WTC11 (cell line): ENCODE data around the gene MON1A. TPM values are rescaled to one million over a fixed set of nuclear protein-coding genes. Genes with fewer than 3 reads are reported as not detected.
A peak's percentile ranks its signal among the peaks of the same experiment; 100 is the strongest.

Experiments used
- ATF1 ChIP-seq: sonication (generic); formaldehyde crosslinking; IDR thresholded peaks from 2 replicates; pipeline ENCODE4 v1.8.1; 2023; ENCODE audit warnings: mild to moderate bottlenecking, moderate library complexity, missing genetic modification reagents
- FOXP1 ChIP-seq: sonication (generic); formaldehyde crosslinking; IDR thresholded peaks from 2 replicates; pipeline ENCODE4 v1.8.0; 2022; ENCODE audit warnings: missing genetic modification reagents, mild to moderate bottlenecking, moderate library complexity, borderline replicate concordance
- GTF2I ChIP-seq: fragments of 250-450 bp; sonication (Bioruptor Pico); conservative IDR thresholded peaks from 2 replicates; pipeline ENCODE4 v1.4.0; 2021; ENCODE audit warnings: mild to moderate bottlenecking
- MXD4 ChIP-seq: fragments of 250-450 bp; sonication (Bioruptor Pico); IDR thresholded peaks from 2 replicates; pipeline ENCODE4 v1.8.0; 2021; ENCODE audit warnings: mild to moderate bottlenecking, moderate library complexity, borderline replicate concordance
- MYBL2 ChIP-seq: sonication (generic); formaldehyde crosslinking; IDR thresholded peaks from 2 replicates; pipeline ENCODE4 v1.8.1; 2023; ENCODE audit warnings: mild to moderate bottlenecking, moderate library complexity, missing genetic modification reagents
- NFATC4 ChIP-seq: fragments of 250-450 bp; sonication (Bioruptor Pico); IDR thresholded peaks from 2 replicates; pipeline ENCODE4 v1.9.0; 2021; ENCODE audit warnings: mild to moderate bottlenecking
- NFYB ChIP-seq: sonication (generic); formaldehyde crosslinking; conservative IDR thresholded peaks from 2 replicates; pipeline ENCODE4 v1.8.0; 2022; ENCODE audit warnings: low read depth, missing genetic modification reagents
- NR2C2 ChIP-seq: sonication (generic); formaldehyde crosslinking; IDR thresholded peaks from 2 replicates; pipeline ENCODE4 v1.8.0; 2022; ENCODE audit warnings: mild to moderate bottlenecking, missing genetic modification reagents
- NR3C1 ChIP-seq: sonication (generic); formaldehyde crosslinking; conservative IDR thresholded peaks from 2 replicates; pipeline ENCODE4 v1.8.1; 2023; ENCODE audit warnings: low read depth, mild to moderate bottlenecking, missing genetic modification reagents
- RORB ChIP-seq: fragments of 250-450 bp; sonication (Bioruptor Pico); IDR thresholded peaks from 2 replicates; pipeline ENCODE4 v1.9.0; 2021; ENCODE audit warnings: mild to moderate bottlenecking
- SMAD4 ChIP-seq: sonication (generic); formaldehyde crosslinking; IDR thresholded peaks from 2 replicates; pipeline ENCODE4 v1.8.0; 2022; ENCODE audit warnings: mild to moderate bottlenecking, missing genetic modification reagents
- SOX15 ChIP-seq: fragments of 250-450 bp; sonication (Bioruptor Pico); IDR thresholded peaks from 2 replicates; pipeline ENCODE4 v1.9.0; 2021; ENCODE audit warnings: mild to moderate bottlenecking
- TCF7 ChIP-seq: sonication (generic); formaldehyde crosslinking; IDR thresholded peaks from 2 replicates; pipeline ENCODE4 v1.8.0; 2022; ENCODE audit warnings: mild to moderate bottlenecking, low read depth, missing genetic modification reagents, moderate library complexity
- TEAD1 ChIP-seq: sonication (generic); formaldehyde crosslinking; IDR thresholded peaks from 2 replicates; pipeline ENCODE4 v1.8.0; 2022; ENCODE audit warnings: mild to moderate bottlenecking, missing genetic modification reagents
- total RNA-seq: library from RNA; stranded (reverse); gene quantifications from 3 replicates; pipeline ENCODE4 v1.2.3, GENCODE V29; 2021
- TF ChIP-seq, protein P1 (sequence below): sonication (generic); formaldehyde crosslinking; IDR thresholded peaks from 2 replicates; pipeline ENCODE4 v1.8.1; 2022; ENCODE audit warnings: mild to moderate bottlenecking, moderate library complexity, missing genetic modification reagents
- TF ChIP-seq, protein P2 (sequence below): sonication (generic); formaldehyde crosslinking; IDR thresholded peaks from 2 replicates; pipeline ENCODE4 v1.8.1; 2022; ENCODE audit warnings: missing genetic modification reagents, borderline replicate concordance
- TF ChIP-seq, protein P3 (sequence below): sonication (generic); formaldehyde crosslinking; IDR thresholded peaks from 2 replicates; pipeline ENCODE4 v1.8.1; 2023; ENCODE audit warnings: mild to moderate bottlenecking, missing genetic modification reagents, borderline replicate concordance
- TF ChIP-seq, protein P4 (sequence below): sonication (generic); formaldehyde crosslinking; conservative IDR thresholded peaks from 2 replicates; pipeline ENCODE4 v1.8.1; 2023; ENCODE audit warnings: mild to moderate bottlenecking, low read depth, missing genetic modification reagents, moderate library complexity
- TF ChIP-seq, protein P5 (sequence below): fragments of 250-450 bp; sonication (Bioruptor Pico); IDR thresholded peaks from 2 replicates; pipeline ENCODE4 v2.1.2; 2022; ENCODE audit warnings: mild to moderate bottlenecking, moderate library complexity
- TF ChIP-seq, protein P6 (sequence below): fragments of 250-450 bp; sonication (Bioruptor Pico); IDR thresholded peaks from 2 replicates; pipeline ENCODE4 v1.9.0; 2021; ENCODE audit warnings: mild to moderate bottlenecking
- TF ChIP-seq, protein P7 (sequence below): sonication (generic); formaldehyde crosslinking; IDR thresholded peaks from 2 replicates; pipeline ENCODE4 v1.8.1; 2023; ENCODE audit warnings: mild to moderate bottlenecking, missing genetic modification reagents
- TF ChIP-seq, protein P8 (sequence below): sonication (generic); formaldehyde crosslinking; IDR thresholded peaks from 2 replicates; pipeline ENCODE4 v1.8.1; 2023; ENCODE audit warnings: mild to moderate bottlenecking, missing genetic modification reagents, moderate library complexity

Gene MON1A
- total RNA-seq, 1 experiment from 2014 or later: 8.6 TPM

DNA sequence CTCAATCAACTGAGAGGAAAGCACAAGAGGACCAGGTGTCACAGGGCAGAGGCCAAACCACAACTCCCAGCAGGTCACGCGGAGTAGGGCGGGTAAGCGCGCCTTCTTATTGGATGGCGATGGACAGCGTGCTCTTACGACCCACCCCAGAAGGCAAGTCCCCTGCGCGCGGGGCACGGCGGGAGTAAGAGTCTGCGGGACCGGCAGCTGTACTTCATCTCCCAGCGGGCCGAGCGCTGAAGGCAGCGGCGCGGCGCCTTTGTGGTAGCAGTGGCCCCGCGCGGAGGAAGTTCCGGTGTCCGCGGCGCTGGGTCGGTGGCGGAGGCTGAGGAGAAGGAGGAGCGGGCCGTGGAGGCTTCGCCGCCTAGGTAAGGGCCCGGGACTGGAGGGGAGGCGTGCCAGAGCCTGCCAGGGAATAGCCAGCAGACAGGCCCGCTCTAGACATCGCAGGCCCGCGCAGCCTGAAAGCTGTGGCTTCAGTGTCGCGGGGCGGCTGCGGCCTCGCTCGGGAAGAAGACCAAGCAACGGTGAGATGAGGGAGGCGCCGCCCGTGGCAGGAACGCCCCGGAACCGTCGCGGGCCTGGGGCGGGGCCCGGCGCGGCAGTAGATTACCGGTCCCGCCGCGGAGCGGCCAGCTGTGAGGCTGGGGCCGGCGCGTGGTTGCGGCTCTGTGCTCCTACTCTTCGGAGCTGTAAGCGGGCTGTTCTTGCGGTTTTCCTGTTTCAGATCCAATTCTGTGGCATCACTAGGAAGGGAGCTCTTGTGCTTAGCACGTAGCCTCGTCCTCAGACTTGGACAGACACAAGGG lies 10.5 kb upstream of the MON1A start, which contains the start of gene RBM6 (continued):
- TF ChIP-seq SMAD4 (CRISPR knock-in tag) (no peak), NFYB (CRISPR knock-in tag) (peak; percentile 91), SOX15 (no peak), MXD4 (CRISPR knock-in tag) (no peak), GTF2I (CRISPR knock-in tag) (0 out of 2 replicates have a peak, but pooled peaks have one; percentile 18), ATF1 (CRISPR knock-in tag) (no peak), TCF7 (no peak), NR2C2 (CRISPR knock-in tag) (no peak), MYBL2 (CRISPR knock-in tag) (peak; percentile 93; the same call in 1 of the 2 replicates), FOXP1 (peak; percentile 58; the same call in 1 of the 2 replicates), NFATC4 (no peak), TEAD1 (CRISPR knock-in tag) (no peak), RORB (CRISPR knock-in tag) (no peak), NR3C1 (CRISPR knock-in tag) (no peak)
- TF ChIP-seq, protein P1, sequence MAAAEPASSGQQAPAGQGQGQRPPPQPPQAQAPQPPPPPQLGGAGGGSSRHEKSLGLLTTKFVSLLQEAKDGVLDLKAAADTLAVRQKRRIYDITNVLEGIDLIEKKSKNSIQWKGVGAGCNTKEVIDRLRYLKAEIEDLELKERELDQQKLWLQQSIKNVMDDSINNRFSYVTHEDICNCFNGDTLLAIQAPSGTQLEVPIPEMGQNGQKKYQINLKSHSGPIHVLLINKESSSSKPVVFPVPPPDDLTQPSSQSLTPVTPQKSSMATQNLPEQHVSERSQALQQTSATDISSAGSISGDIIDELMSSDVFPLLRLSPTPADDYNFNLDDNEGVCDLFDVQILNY (CRISPR knock-in tag): peak; percentile 31
- TF ChIP-seq, protein P2, sequence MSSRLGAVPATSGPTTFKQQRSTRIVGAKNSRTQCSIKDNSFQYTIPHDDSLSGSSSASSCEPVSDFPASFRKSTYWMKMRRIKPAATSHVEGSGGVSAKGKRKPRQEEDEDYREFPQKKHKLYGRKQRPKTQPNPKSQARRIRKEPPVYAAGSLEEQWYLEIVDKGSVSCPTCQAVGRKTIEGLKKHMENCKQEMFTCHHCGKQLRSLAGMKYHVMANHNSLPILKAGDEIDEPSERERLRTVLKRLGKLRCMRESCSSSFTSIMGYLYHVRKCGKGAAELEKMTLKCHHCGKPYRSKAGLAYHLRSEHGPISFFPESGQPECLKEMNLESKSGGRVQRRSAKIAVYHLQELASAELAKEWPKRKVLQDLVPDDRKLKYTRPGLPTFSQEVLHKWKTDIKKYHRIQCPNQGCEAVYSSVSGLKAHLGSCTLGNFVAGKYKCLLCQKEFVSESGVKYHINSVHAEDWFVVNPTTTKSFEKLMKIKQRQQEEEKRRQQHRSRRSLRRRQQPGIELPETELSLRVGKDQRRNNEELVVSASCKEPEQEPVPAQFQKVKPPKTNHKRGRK: no peak
- TF ChIP-seq, protein P3, sequence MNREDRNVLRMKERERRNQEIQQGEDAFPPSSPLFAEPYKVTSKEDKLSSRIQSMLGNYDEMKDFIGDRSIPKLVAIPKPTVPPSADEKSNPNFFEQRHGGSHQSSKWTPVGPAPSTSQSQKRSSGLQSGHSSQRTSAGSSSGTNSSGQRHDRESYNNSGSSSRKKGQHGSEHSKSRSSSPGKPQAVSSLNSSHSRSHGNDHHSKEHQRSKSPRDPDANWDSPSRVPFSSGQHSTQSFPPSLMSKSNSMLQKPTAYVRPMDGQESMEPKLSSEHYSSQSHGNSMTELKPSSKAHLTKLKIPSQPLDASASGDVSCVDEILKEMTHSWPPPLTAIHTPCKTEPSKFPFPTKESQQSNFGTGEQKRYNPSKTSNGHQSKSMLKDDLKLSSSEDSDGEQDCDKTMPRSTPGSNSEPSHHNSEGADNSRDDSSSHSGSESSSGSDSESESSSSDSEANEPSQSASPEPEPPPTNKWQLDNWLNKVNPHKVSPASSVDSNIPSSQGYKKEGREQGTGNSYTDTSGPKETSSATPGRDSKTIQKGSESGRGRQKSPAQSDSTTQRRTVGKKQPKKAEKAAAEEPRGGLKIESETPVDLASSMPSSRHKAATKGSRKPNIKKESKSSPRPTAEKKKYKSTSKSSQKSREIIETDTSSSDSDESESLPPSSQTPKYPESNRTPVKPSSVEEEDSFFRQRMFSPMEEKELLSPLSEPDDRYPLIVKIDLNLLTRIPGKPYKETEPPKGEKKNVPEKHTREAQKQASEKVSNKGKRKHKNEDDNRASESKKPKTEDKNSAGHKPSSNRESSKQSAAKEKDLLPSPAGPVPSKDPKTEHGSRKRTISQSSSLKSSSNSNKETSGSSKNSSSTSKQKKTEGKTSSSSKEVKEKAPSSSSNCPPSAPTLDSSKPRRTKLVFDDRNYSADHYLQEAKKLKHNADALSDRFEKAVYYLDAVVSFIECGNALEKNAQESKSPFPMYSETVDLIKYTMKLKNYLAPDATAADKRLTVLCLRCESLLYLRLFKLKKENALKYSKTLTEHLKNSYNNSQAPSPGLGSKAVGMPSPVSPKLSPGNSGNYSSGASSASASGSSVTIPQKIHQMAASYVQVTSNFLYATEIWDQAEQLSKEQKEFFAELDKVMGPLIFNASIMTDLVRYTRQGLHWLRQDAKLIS (CRISPR knock-in tag): no peak
- TF ChIP-seq, protein P4, sequence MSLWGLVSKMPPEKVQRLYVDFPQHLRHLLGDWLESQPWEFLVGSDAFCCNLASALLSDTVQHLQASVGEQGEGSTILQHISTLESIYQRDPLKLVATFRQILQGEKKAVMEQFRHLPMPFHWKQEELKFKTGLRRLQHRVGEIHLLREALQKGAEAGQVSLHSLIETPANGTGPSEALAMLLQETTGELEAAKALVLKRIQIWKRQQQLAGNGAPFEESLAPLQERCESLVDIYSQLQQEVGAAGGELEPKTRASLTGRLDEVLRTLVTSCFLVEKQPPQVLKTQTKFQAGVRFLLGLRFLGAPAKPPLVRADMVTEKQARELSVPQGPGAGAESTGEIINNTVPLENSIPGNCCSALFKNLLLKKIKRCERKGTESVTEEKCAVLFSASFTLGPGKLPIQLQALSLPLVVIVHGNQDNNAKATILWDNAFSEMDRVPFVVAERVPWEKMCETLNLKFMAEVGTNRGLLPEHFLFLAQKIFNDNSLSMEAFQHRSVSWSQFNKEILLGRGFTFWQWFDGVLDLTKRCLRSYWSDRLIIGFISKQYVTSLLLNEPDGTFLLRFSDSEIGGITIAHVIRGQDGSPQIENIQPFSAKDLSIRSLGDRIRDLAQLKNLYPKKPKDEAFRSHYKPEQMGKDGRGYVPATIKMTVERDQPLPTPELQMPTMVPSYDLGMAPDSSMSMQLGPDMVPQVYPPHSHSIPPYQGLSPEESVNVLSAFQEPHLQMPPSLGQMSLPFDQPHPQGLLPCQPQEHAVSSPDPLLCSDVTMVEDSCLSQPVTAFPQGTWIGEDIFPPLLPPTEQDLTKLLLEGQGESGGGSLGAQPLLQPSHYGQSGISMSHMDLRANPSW (CRISPR knock-in tag): 0 out of 2 replicates have a peak, but pooled peaks have one; percentile 32
- TF ChIP-seq, protein P5, sequence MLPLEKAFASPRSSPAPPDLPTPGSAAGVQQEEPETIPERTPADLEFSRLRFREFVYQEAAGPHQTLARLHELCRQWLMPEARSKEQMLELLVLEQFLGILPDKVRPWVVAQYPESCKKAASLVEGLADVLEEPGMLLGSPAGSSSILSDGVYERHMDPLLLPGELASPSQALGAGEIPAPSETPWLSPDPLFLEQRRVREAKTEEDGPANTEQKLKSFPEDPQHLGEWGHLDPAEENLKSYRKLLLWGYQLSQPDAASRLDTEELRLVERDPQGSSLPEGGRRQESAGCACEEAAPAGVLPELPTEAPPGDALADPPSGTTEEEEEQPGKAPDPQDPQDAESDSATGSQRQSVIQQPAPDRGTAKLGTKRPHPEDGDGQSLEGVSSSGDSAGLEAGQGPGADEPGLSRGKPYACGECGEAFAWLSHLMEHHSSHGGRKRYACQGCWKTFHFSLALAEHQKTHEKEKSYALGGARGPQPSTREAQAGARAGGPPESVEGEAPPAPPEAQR (CRISPR knock-in tag): no peak
- TF ChIP-seq, protein P6, sequence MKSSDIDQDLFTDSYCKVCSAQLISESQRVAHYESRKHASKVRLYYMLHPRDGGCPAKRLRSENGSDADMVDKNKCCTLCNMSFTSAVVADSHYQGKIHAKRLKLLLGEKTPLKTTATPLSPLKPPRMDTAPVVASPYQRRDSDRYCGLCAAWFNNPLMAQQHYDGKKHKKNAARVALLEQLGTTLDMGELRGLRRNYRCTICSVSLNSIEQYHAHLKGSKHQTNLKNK: no peak
- TF ChIP-seq, protein P7, sequence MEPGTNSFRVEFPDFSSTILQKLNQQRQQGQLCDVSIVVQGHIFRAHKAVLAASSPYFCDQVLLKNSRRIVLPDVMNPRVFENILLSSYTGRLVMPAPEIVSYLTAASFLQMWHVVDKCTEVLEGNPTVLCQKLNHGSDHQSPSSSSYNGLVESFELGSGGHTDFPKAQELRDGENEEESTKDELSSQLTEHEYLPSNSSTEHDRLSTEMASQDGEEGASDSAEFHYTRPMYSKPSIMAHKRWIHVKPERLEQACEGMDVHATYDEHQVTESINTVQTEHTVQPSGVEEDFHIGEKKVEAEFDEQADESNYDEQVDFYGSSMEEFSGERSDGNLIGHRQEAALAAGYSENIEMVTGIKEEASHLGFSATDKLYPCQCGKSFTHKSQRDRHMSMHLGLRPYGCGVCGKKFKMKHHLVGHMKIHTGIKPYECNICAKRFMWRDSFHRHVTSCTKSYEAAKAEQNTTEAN (CRISPR knock-in tag): peak; percentile 79; the same call in 1 of the 2 replicates
- TF ChIP-seq, protein P8, sequence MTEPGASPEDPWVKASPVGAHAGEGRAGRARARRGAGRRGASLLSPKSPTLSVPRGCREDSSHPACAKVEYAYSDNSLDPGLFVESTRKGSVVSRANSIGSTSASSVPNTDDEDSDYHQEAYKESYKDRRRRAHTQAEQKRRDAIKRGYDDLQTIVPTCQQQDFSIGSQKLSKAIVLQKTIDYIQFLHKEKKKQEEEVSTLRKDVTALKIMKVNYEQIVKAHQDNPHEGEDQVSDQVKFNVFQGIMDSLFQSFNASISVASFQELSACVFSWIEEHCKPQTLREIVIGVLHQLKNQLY (CRISPR knock-in tag): peak; percentile 80; the same call in 1 of the 2 replicates
